HG02798 (cell line): ENCODE results near the gene USP6NL.
A peak's percentile ranks its signal among the peaks of the same experiment; 100 is the strongest.
"Not testable (repeated sequence)": the region's sequence is repeated elsewhere in the genome, so short reads cannot be mapped to it uniquely, and the experiment has no call there.

Experiments
- ATAC-seq: cut with Tn5 transposase; IDR thresholded peaks from one replicate; pipeline ENCODE4 v1.9.1; 2021; ENCODE audit warnings: mild to moderate bottlenecking; ENCODE audit not compliant: unreplicated experiment, poor library complexity

Gene USP6NL

DNA sequence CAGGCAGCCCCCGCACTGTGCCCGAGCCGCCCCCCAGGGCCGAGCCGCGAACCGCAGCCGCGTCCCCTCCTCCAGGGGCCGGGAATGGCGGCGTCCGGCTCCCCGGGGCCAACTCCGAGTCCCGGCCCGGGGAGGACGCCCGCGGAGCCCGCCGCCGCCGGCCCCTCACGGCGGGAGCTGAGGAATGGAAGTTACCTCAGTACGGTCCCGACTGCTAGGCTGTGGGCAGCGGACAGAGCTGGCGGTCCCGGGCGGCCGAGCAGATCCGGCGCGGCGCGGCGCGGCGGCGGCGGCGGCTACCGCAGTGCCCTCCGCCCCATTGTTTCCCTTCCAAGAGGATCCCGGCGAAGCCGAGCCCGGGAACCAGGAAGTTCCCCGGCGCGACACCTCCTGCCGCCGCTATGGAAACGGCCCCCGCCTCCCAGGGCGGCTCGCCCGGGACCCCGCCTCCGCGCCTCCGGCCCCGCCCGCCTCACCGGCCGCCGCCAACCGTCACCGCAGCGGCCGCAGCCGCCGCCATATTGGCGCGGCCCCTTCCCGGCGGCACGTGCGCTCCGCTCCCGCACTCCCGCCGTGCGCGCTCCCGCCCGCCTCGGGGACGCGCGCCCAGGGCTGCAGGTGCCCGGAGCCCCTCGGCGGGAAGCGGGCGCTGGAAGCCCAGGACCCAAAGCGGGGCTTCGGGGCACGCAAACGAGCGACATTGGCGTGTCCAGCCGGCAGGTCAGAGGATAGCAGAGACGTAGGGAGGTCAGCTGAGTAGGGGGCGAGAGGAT lies at the start of gene USP6NL:
Gene USP6NL (minus strand): TSS at position 403 of the 773 bp plus-strand sequence. CDS start 14,016 bp downstream, outside the sequence.
- ATAC-seq = peak; percentile 82

DNA sequence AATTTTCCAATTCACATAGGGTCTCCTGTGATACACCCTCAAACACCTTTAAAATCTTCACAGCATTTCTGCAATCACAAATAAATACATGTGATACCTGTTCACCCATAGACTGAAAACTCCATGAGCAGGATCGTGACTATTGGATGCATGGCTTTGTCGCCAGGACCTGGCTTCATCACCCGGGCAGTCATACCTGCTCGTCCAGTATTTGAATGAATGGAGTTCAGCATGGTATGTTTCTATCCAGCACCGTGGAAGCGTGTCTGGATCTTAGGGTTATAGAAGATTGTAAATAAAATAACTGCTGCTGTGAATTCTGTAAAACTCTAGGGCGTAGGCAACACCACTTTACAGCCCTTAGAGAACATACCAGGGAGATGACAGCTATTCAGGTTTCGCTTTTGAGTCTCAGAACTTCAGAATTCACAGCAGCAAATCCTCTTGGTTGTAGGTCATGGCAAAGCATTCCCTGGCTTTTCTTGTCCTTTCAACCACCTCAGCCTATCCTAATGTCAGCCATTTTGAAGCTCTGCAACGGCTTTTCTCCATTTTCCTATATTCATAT lies 47.4 kb upstream of the USP6NL start:
- ATAC-seq = no peak

DNA sequence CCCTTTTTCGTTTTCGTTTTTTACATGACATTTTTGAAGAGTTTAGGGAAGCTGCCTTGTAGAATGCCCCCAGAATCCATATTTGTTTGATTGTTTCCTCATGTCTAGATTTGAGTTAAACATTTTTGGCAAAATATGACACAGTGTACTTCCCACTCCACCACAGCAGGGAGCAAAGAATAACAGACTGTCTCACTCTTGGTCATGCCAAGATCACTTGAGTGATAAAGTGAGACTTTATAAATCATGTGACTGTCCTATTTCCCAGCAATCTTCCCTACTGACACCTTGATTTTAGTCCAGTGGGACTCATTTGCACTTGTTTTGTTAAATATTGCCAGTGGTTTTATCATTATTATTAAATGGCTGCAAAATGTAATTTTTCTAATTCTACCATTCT lies 44.4 kb upstream of the USP6NL start:
- no peak for ATAC-seq

DNA sequence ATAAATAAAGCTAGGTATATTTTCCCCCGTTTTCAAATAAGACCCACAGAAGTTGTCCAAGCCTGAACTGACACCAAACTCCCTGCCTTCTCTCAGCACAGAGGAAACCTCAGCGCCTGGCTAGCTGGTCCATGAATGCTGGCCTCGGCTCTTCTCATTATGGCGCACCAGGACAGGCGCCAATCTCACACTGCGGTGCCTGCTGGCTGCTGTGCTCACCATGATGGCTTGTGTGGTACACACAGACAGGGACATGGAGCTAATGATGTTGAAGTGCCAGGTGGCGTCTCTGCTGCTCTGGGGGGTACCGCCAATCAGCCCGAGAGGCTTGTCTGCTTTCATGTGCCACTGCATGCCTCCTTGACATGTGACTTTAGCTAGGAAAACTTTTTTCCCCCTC lies 43.2 kb upstream of the USP6NL start:
- no peak for ATAC-seq

DNA sequence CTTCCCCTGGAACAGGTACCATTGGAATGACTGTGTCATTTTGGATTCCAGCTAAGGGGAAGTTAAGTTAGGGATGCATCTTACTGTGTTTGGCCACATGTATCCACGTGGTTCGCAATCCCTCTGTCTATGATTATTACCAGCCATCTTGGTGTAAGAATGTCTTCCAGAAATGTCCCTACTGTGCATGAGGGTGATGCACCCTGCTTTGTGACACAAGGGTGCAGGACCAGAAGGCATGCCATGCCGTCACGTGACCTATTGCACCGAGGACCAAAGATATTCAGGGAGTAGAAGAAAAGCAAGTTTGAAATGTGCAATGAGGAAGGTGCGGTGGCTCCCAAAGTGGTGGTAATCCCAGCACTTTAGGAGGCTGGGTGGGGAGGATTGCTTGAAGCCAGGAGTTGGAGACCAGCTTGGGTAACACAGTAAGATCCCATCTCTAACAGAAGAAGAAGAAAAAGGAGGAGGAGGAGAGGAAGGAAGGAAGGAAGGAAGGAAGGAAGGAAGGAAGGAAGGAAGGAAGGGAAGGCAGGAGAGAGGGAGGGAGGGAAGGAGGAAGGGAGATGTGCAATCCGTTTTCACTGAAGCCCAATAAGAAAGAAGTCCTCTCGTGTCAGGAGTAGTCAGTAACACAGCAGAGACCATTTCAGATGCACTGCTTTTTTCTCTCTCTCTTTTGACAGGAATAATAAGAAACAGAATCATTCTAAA lies 42.5 kb upstream of the USP6NL start:
- ATAC-seq = no peak

DNA sequence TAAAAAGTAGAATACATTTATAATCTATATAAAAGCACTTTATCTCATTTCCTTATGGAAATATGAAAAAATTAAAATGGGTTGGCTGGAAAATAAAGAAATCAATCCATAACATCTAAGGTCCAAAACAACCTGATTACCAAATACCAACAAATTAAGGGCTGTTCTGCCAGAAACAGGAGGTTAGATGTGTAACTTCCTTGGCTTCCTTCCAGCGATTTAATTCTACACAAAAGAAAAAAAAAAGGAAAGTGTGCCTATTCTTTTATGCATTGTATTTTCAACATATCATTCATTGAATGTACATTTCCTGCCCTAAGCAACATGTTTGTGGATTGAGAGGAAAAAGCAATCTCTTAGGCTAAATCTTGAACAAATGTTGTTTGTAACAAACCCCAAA lies 36.2 kb upstream of the USP6NL start:
- no peak for ATAC-seq

DNA sequence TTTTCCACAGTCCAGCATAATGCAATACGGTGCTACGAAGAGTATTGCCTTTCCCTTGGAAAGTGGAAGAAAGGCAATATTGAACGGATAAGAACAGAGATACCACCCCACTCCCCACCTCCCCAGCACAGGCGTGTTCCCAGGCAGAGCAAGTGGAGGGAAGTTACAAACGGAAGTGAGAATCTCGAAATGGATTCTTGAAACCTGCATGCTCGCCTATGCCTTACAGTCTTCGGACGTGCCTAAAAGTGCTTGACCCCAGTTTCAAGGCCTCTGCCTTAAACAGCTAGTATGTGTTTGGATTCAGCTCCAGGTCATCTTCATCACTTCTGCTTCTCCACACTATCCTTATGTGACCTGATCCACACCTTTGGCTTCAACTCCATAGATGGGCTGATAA lies 35.0 kb upstream of the USP6NL start:
- no peak for ATAC-seq

DNA sequence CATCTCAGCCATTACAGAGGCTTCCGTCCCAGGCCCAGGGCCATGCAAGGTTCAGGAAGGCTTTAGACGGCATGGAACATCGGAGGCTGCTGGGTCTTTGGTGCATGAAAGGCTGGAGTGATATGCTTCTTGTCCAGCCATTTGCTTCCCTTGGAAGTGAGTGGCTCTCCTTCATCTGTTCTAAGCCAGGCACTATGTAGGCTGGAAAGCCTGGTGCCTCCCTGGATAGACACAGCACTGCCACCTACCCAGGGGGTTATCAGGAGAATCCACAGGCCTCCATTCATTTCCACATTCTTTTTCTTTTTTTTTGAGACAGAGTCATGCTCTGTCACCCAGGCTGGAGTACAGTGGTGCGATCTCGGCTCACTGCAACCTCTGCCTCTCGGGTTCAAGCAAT lies 31.6 kb upstream of the USP6NL start:
- no peak for ATAC-seq

DNA sequence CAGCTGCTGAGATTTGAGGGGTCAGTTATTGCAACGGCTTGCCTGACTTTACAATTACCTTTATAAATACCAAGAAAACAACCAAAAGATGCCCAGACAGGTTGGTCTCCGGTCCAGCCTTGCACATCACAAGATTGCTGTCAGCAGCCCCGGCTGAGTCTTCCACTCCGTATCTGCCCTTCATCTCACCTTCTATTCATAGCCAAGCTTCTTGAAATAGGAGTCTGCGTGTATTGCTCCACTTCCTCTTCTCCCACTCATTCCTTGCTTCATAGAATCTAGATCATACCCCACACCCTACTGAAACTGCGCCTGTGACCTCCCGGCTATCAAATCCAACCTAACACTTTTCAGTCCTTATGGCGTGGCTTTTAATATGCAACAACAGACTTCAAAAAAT lies 31.1 kb upstream of the USP6NL start:
- ATAC-seq = no peak

DNA sequence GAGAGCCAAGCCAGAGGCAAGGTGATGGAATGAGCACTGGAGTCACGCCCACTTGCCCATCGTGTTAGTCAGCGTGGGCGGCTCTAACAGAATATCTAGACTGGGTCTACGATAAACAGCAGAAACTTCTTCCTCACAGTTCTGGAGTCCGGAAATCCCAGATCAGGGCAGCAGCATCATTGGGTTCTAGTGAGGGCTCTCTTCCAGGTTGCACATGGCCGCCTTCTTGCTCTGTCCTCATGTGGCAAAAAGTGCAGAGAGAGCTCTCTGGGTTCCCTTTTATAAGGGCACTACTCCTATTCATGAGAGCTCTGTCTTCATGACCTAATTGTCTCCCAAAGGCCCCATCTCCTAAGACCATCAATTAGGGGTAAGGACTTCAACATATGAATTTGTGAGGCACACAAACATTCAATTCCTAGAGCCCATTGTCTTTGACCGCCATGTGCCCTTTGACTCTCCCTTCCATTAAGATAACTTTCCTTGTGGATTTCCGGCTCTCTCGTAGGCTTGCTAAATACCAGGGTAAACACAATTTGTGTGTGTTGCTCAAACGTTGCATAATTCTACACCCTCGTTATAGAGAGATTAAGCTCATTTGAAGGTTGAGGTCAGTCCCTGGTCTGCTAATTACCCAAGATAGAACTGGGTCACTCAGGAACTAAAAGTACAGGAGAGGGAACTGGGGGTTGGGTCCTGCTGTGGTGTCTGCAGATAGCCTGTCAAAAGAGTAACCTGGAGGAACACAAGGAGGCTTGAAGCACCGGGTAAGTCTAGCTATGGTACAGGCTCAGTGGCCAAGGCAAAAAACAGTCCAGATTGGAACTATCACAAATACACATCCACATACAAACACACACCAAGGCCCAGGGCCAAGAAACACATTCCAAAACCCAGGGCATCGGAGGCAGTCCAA lies 28.7 kb upstream of the USP6NL start:
- no peak for ATAC-seq

DNA sequence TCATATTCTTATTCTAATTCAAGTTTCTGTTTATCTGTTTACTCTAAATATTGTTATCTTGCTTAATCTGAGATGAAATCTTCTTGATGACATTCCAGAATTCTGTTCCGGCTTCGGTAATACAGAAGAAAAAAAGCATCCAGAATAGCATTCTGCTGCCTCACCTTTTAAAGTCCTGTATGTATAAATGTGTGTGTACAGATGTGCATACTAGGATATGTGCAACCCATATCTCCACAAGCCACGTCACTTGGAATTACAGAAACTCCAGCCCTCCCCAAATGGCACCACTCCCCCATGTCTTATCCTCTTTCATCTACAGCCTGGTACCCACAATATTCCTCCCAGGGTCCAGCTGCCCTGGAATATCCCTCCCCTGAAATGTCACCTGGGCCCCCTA lies 27.9 kb upstream of the USP6NL start:
- no peak for ATAC-seq

DNA sequence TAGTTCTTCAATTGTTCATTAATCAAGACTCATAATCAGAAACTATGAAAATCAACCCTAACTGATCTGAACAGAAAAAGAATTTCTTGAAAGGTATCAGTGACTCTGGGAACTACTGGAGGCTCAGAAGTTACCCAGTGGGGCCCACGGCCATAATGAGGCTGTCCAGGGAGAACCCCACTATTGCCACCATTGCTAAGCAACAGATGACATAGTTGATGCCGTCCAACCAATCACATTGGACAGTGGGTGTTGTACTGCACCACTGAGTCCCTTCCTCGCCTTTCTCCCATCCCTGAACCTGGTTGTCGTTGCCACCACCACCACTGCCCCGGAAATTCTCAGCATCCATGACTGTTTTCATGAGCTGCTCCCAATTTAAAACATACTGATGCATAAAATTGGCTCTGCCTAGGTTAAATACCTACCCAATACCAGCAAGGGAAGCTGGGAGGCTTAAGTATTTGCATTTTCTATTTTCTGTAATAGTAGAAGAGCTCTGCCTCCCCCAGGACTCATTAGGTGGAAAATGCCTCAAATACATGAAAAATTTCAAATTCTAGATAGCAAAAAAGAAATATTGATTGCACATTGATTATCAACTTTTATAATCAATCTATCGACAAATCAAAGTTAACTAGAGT lies 26.7 kb upstream of the USP6NL start:
- ATAC-seq = peak; percentile 86

DNA sequence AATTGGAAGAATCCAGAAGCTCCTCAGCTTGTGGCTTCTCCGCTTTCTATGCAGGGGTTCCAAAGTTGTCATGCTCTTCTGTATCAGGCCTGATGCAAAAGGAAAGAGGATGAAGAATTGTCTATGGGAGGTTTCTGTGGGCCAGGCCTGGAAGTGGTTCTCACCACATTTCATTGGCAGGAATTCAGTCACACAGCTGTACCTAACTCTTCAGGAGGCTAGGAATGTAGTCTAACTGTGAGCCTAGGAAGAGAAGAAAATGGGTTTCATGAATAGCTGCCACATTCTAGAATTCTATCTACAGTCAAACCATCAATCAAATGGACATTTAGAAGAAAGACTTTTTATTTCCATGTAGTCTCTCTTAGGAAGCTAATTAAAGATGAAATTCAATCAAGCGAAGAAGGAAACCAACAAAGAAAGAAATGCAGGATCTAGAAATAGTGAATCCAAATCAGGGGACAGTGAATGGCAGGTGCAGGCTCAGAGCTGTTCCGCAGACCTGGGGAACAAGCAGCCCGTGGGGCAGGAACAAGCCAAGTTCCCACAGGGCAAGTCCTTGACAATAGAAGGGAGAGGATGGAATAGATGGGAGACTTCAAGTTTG lies 25.4 kb upstream of the USP6NL start:
- ATAC-seq = no peak

DNA sequence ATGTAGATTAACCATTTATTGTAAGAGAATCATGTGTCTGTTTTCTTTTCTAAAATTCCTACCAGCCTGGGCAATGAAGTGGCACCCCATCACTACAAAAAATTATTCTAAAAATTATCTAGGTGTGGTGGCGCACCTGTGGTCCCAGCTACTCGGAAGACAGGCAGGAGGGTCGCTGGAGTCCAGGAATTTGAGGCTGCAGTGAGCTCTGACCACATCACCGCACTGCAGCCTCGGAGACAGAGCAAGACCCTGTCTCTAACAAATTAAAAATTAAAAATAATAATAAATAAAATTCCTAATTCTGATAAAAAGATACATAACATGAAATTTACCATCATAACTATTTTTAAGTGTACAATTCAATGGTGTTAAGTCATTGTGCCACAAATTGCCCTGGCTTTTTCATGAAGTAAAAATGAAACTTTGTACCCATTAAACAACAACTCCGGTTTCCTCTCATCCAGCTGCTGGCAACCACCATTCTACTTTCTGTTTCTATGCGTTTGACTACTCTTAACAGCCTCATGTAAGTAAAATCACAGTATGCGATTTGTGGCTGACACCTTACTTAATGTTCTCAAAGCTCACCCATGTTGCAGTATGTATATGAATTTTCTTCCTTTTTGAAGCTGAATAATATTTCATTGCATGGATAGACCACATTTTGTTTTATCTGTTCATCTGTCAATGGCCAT lies 20.6 kb upstream of the USP6NL start:
- peak; percentile 99 for ATAC-seq

DNA sequence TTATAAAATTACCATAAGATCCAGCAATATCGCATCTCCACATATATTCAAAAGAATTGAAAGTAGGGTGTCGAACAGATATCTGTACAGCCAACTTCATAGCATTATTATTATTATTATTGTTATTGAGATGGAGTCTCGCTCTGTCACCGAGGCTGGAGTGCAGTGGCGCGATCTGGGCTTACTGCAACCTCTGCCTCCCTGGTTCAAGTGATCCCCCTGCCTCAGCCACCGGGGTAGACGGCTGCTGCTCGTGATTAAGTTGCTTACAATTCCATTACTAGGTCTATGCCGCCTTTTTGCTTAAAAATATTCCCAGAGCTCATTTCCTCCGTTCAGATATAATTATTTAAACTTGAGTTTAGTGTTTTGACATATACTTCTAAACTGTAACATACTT lies 19.8 kb upstream of the USP6NL start:
- ATAC-seq = no peak

DNA sequence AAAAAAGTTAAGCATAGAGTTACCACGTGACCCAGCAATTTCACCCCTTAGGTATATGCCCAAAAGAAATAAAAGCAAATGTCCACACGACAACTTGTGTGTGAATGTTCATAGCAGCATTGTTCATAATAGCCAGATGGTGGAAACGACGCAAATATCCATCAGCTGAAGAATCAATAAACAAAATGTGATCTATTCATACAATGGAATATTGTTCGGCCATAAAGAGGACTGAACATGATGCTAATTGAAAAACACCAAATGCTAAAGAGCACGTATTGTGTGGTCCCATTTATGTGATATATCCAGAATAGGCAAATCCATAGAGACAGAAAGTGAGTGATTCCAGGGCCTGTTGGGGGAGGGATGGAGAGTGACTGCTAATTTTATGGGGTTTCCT lies 18.3 kb upstream of the USP6NL start:
- no peak for ATAC-seq

DNA sequence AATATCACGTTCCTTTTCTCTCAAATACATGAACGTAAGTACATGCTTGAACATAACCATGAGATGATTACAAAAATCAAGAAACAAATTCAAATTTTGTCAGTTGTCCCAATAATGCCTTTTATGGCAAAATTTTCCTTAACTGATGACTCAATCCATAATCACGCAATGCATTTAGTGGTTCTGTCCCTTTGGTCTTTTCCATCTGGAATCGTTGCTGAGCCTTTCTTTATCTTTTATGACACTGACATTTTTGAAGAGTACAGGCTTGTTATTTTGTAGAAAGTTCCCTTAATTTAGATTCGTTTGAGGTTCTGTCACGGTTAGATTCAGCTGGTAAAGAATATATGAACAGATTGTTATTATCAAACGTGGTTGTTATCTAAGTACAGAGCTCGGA lies 16.5 kb upstream of the USP6NL start:
- not testable (repeated sequence) for ATAC-seq

DNA sequence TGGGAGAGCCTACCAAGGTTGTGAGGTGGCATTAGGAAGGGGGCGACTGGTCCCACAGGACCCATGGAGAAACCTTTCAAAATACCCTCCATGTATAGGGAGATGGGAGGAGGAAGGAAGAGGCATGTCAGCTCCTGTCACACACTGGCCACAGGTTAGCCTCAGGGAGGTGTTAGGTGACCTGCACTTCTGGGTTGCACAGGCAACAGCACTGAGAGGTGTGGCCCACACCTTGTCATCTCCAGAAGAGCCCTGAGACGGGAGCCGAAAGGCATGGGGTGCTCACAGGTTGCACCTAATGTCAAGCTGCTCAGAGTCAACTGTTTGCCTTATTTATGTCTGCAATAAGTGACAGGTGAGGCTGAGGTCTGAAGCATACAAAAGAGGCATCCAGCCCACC lies 14.6 kb upstream of the USP6NL start:
- no peak for ATAC-seq
